HepG2 (cell line): ENCODE measurements around the gene RPS14.

Experiments
- CTCF ChIP-seq: sonication (generic); formaldehyde crosslinking; IDR thresholded peaks from 2 replicates; pipeline ENCODE4 v1.5.0; 2020; ENCODE audit warnings: mild to moderate bottlenecking, missing genetic modification reagents, moderate library complexity
- MYC ChIP-seq: sonication (generic); formaldehyde crosslinking; IDR thresholded peaks from 2 replicates; pipeline ENCODE4 v1.9.0; 2021; ENCODE audit warnings: missing genetic modification reagents, borderline replicate concordance
- NR3C1 ChIP-seq: sonication (generic); formaldehyde crosslinking; IDR thresholded peaks from 2 replicates; pipeline ENCODE4 v1.4.0; 2020; ENCODE audit warnings: missing genetic modification reagents
- POLR2A ChIP-seq, 2 experiments: IDR thresholded peaks; 2 replicates each; pipeline ENCODE4 v1.6.1; 2011; ENCODE audit warnings: low read depth in 2 of 2, low read length in 2 of 2, mild to moderate bottlenecking in 1 of 2, moderate library complexity in 1 of 2; ENCODE audit not compliant: insufficient read depth in 1 of 2
- RNF219 ChIP-seq: sonication (generic); formaldehyde crosslinking; IDR thresholded peaks from 2 replicates; pipeline ENCODE4 v1.5.0; 2020; ENCODE audit warnings: mild to moderate bottlenecking, missing genetic modification reagents
- ZBTB21 ChIP-seq: sonication (generic); formaldehyde crosslinking; IDR thresholded peaks from 2 replicates; pipeline ENCODE4 v1.4.0; 2020; ENCODE audit warnings: missing genetic modification reagents
- ZBTB49 ChIP-seq: sonication (generic); formaldehyde crosslinking; IDR thresholded peaks from 2 replicates; pipeline ENCODE4 v1.4.0; 2020; ENCODE audit warnings: missing genetic modification reagents, borderline replicate concordance
- ZNF274 ChIP-seq: sonication (generic); formaldehyde crosslinking; IDR thresholded peaks from 2 replicates; pipeline ENCODE4 v1.5.1; 2020; ENCODE audit warnings: mild to moderate bottlenecking, missing genetic modification reagents
- ZNF280B ChIP-seq: sonication (generic); formaldehyde crosslinking; IDR thresholded peaks from 2 replicates; pipeline ENCODE4 v1.5.0; 2020; ENCODE audit warnings: missing genetic modification reagents, mild to moderate bottlenecking, borderline replicate concordance
- ZNF407 ChIP-seq: sonication (generic); formaldehyde crosslinking; IDR thresholded peaks from one replicate; pipeline ENCODE4 v1.5.1; 2020; ENCODE audit warnings: mild to moderate bottlenecking, missing genetic modification reagents; ENCODE audit errors: not compliant biosample characterization

GRCh38 chr5:150402229-150402773 lies 47.2 kb downstream of the RPS14 start:
- no peak for TF ChIP-seq CTCF (CRISPR knock-in tag)
- TF ChIP-seq POLR2A (IDR thresholded peaks at IDR 0.05; ENCODE audit: insufficient read depth in 1 of 2, low read depth in 2 of 2, low read length in 2 of 2), result no peak
- TF ChIP-seq MYC (CRISPR knock-in tag), result no peak
- TF ChIP-seq ZBTB49 (CRISPR knock-in tag), result no peak
- TF ChIP-seq NR3C1 (CRISPR knock-in tag), result no peak
- no peak for TF ChIP-seq ZNF407 (CRISPR knock-in tag)
- TF ChIP-seq ZBTB21, result no peak
- TF ChIP-seq ZNF274, result no peak
- no peak for TF ChIP-seq ZNF280B (CRISPR knock-in tag)
- TF ChIP-seq RNF219 (CRISPR knock-in tag), result no peak
